Measurements from ENCODE around the gene EXOC6B.

Gene EXOC6B

GRCh38 chr2:72292433-72292832, 533.4 kb downstream of the EXOC6B start:
- no peaks in the 10 kb centered on the region for H3K9me3 ChIP-seq (replicated peaks; ENCODE audit: insufficient read depth, low read length)
- H3F3A ChIP-seq (ENCODE audit: insufficient read depth, low read length) = no peaks in the 10 kb centered on the region
- H3K27me3 ChIP-seq (replicated peaks; ENCODE audit: insufficient read depth, low read length) = no peaks in the 10 kb centered on the region
- H3K9me2 ChIP-seq (replicated peaks; ENCODE audit: insufficient read depth, low read length) = no peaks in the 10 kb centered on the region
- no peak for DNase-seq
- H2AFZ ChIP-seq (ENCODE audit: low read length) = no peak overlapping the region
- H3K4me3 ChIP-seq (ENCODE audit: low read length) = no peak overlapping the region
- no peaks in the 10 kb centered on the region for H3K36me3 ChIP-seq (replicated peaks; ENCODE audit: insufficient read depth, low read length)
- H3K79me2 ChIP-seq (ENCODE audit: low read length) = no peaks in the 10 kb centered on the region
- H3K27ac ChIP-seq (ENCODE audit: low read length) = no peak overlapping the region
- H4K20me1 ChIP-seq (ENCODE audit: insufficient read depth, low read length) = no peaks in the 10 kb centered on the region
- H3K9ac ChIP-seq (ENCODE audit: low read length) = no peak overlapping the region
- TF ChIP-seq EZH2phosphoT487 (IDR thresholded peaks at IDR 0.05; ENCODE audit: low read length) (no peak), EZH2 (optimal IDR thresholded peaks at IDR 0.05; ENCODE audit: low read depth, low read length) (no peak), CTCF (IDR thresholded peaks at IDR 0.05; ENCODE audit: low read length) (no peak)
- H3K4me2 ChIP-seq (ENCODE audit: low read depth, low read length) = no peak overlapping the region
- no peaks in the 10 kb centered on the region for H3K4me1 ChIP-seq (ENCODE audit: low read length)

DNA sequence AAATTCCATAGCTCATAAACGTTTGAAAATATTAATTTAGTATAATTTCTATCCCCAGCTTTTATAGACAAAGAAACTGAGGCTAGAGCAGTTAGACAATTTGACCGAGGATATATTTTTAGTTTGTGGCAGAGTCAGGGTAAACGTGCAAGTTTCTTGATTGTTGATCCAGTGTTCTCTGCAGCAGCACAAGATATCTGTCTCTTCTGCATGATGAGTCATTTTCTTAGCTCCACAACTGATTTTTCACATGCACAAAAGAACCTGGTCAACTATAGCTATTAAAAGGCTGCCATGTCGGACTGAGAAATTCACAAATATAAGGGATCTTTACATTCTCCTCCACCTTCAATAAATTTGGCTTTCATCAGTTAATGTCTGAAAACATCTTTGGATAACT, 534.8 kb downstream of the EXOC6B start:
- Histone ChIP-seq H3K79me2 (ENCODE audit: low read length) (no peaks in the 10 kb centered on the region), H3F3A (ENCODE audit: insufficient read depth, low read length) (no peaks in the 10 kb centered on the region), H2AFZ (ENCODE audit: low read length) (no peak overlapping the region), H3K4me2 (ENCODE audit: low read depth, low read length) (no peak overlapping the region), H3K36me3 (replicated peaks; ENCODE audit: insufficient read depth, low read length) (no peaks in the 10 kb centered on the region), H4K20me1 (ENCODE audit: insufficient read depth, low read length) (no peaks in the 10 kb centered on the region), H3K4me3 (ENCODE audit: low read length) (no peak overlapping the region), H3K9me3 (replicated peaks; ENCODE audit: insufficient read depth, low read length) (no peaks in the 10 kb centered on the region), H3K27ac (ENCODE audit: low read length) (no peak overlapping the region), H3K9ac (ENCODE audit: low read length) (no peak overlapping the region), H3K4me1 (ENCODE audit: low read length) (no peaks in the 10 kb centered on the region), H3K9me2 (replicated peaks; ENCODE audit: insufficient read depth, low read length) (no peaks in the 10 kb centered on the region), H3K27me3 (replicated peaks; ENCODE audit: insufficient read depth, low read length) (no peaks in the 10 kb centered on the region)
- no peak for DNase-seq
- no peak for TF ChIP-seq CTCF (IDR thresholded peaks at IDR 0.05; ENCODE audit: low read length)
- no peak for TF ChIP-seq EZH2 (optimal IDR thresholded peaks at IDR 0.05; ENCODE audit: low read depth, low read length)
- TF ChIP-seq EZH2phosphoT487 (IDR thresholded peaks at IDR 0.05; ENCODE audit: low read length) = no peak

DNA sequence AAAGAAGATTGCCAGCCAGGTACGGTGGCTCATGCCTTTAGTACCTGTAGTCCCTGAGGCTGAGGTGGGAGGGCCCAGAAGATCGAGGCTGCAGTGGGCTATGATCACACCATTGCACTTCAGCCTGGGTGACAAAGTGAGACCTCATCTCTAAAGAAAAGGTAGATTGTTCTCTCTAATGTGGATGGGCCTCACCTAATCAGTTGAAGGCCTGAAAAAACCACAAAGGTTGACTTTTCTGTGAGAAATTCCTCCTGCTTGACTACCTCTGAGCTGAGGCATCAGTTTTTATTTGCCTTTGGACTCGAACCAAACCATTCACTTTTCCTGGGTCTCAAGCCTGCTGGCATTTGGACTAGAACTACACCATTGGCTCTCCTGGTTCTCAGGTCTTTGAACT, 536.1 kb downstream of the EXOC6B start:
- no peak overlapping the region for H3K4me2 ChIP-seq (ENCODE audit: low read depth, low read length)

More for the DNA sequence above, 536.1 kb downstream of the EXOC6B start:
- no peaks in the 10 kb centered on the region for H3K79me2 ChIP-seq (ENCODE audit: low read length)
- no peak for DNase-seq
- no peak overlapping the region for H3K27ac ChIP-seq (ENCODE audit: low read length)
- H3K9me2 ChIP-seq (replicated peaks; ENCODE audit: insufficient read depth, low read length) = no peaks in the 10 kb centered on the region
- H3K4me3 ChIP-seq (ENCODE audit: low read length) = no peak overlapping the region
- no peaks in the 10 kb centered on the region for H4K20me1 ChIP-seq (ENCODE audit: insufficient read depth, low read length)
- H2AFZ ChIP-seq (ENCODE audit: low read length) = no peak overlapping the region
- no peaks in the 10 kb centered on the region for H3K36me3 ChIP-seq (replicated peaks; ENCODE audit: insufficient read depth, low read length)
- TF ChIP-seq EZH2phosphoT487 (IDR thresholded peaks at IDR 0.05; ENCODE audit: low read length) (no peak), EZH2 (optimal IDR thresholded peaks at IDR 0.05; ENCODE audit: low read depth, low read length) (no peak), CTCF (IDR thresholded peaks at IDR 0.05; ENCODE audit: low read length) (no peak)
- no peaks in the 10 kb centered on the region for H3K27me3 ChIP-seq (replicated peaks; ENCODE audit: insufficient read depth, low read length)
- no peaks in the 10 kb centered on the region for H3K4me1 ChIP-seq (ENCODE audit: low read length)
- H3F3A ChIP-seq (ENCODE audit: insufficient read depth, low read length) = no peaks in the 10 kb centered on the region
- H3K9me3 ChIP-seq (replicated peaks; ENCODE audit: insufficient read depth, low read length) = no peaks in the 10 kb centered on the region
- no peak overlapping the region for H3K9ac ChIP-seq (ENCODE audit: low read length)

All from MM.1S (cell line).